HCT116 (cell line): ENCODE results near the gene STX10.

Experiments
- CBX3 ChIP-seq: IDR thresholded peaks from 2 replicates; pipeline ENCODE4 v1.6.1; 2012; ENCODE audit warnings: low read depth
- CTCF ChIP-seq, 3 experiments: fragments of 200-600 bp in 1 of 3; sonication (generic) in 1 of 3; IDR thresholded peaks in 2 of 3; conservative IDR thresholded peaks in 1 of 3; 2 replicates each; pipeline ENCODE4 v1.5.1; 2012 to 2017; ENCODE audit warnings: low read depth in 2 of 3, low read length in 2 of 3, antibody characterized with exemption in 1 of 3, borderline replicate concordance in 1 of 3, control low read depth in 1 of 3, mild to moderate bottlenecking in 1 of 3, mixed read lengths in 1 of 3, mixed run types in 1 of 3, moderate library complexity in 1 of 3; ENCODE audit not compliant: insufficient read depth in 1 of 3
- EZH2 ChIP-seq: fragments of 200-600 bp; sonication (generic); IDR thresholded peaks from 2 replicates; pipeline ENCODE4 v1.6.1; 2017; ENCODE audit warnings: antibody characterized with exemption, mixed run types
- ZFX ChIP-seq: fragments of 450-650 bp; IDR thresholded peaks from 2 replicates; pipeline ENCODE4 v1.6.1; 2017

GRCh38 chr19:13100031-13100588 is 50.1 kb downstream of the STX10 start:
- TF ChIP-seq EZH2 (no peak), CTCF (IDR thresholded peaks at IDR 0.05 in 2 of 3, conservative IDR thresholded peaks at IDR 0.05 in 1 of 3; ENCODE audit: borderline replicate concordance in 1 of 3, insufficient read depth in 1 of 3, low read depth in 2 of 3, low read length in 2 of 3) (no peak), ZFX (no peak), CBX3 (no peak)
